Endodermal cell (in vitro differentiated cells): ENCODE data around the gene NFATC2IP. TPM values are rescaled to one million over a fixed set of nuclear protein-coding genes. Genes with fewer than 3 reads are reported as not detected.
"Not testable (repeated sequence)": the region's sequence is repeated elsewhere in the genome, so short reads cannot be mapped to it uniquely, and the experiment has no call there.

ENCODE experiments used
- DNase-seq: peaks from one replicate; pipeline ENCODE4 v3.0.0-alpha.2; 2017
- H3K27ac ChIP-seq: 2 replicates; pipeline ENCODE4 v1.5.1; 2013; ENCODE audit warnings: mild to moderate bottlenecking, low read depth, low read length, moderate library complexity
- H3K27me3 ChIP-seq: 2 replicates; pipeline ENCODE4 v1.6.1; 2013; ENCODE audit warnings: mild to moderate bottlenecking, low read length, moderate library complexity; ENCODE audit not compliant: insufficient read depth, control insufficient read depth, poor library complexity, severe bottlenecking
- H3K36me3 ChIP-seq: 2 replicates; pipeline ENCODE4 v1.7.0; 2013; ENCODE audit warnings: mild to moderate bottlenecking, low read length, moderate library complexity; ENCODE audit not compliant: control insufficient read depth, insufficient read depth
- H3K4me1 ChIP-seq: one replicate; pipeline ENCODE4 v1.7.0; 2013; ENCODE audit warnings: low read length; ENCODE audit not compliant: control insufficient read depth, insufficient read depth
- H3K4me3 ChIP-seq: 2 replicates; pipeline ENCODE4 v1.5.1; 2013; ENCODE audit warnings: mild to moderate bottlenecking, low read length, moderate library complexity
- H3K9ac ChIP-seq: 2 replicates; pipeline ENCODE4 v1.6.1; 2013; ENCODE audit warnings: mild to moderate bottlenecking, low read length, moderate library complexity; ENCODE audit not compliant: poor library complexity, severe bottlenecking; ENCODE audit errors: extremely low read depth
- H3K9me3 ChIP-seq: 2 replicates; pipeline ENCODE4 v1.6.1; 2013; ENCODE audit warnings: mild to moderate bottlenecking, low read length, moderate library complexity; ENCODE audit not compliant: control insufficient read depth
- H3K27ac Mint-ChIP-seq: 2 replicates; pipeline ENCODE4 v1.8.0; 2020; ENCODE audit warnings: mixed read lengths
- H3K27me3 Mint-ChIP-seq: 2 replicates; pipeline ENCODE4 v1.8.0; 2021; ENCODE audit warnings: mild to moderate bottlenecking, mixed read lengths; ENCODE audit not compliant: insufficient read depth
- H3K36me3 Mint-ChIP-seq: 2 replicates; pipeline ENCODE4 v1.8.0; 2020; ENCODE audit warnings: low read depth, mixed read lengths
- H3K4me1 Mint-ChIP-seq: 2 replicates; pipeline ENCODE4 v1.8.0; 2020; ENCODE audit warnings: mixed read lengths
- H3K4me3 Mint-ChIP-seq: 2 replicates; pipeline ENCODE4 v1.8.0; 2020; ENCODE audit warnings: mild to moderate bottlenecking, moderate library complexity, mixed read lengths
- H3K9me3 Mint-ChIP-seq: 2 replicates; pipeline ENCODE4 v1.8.0; 2020; ENCODE audit warnings: mild to moderate bottlenecking, mixed read lengths
- whole genome bisulfite sequencing, 2 experiments: methylation state at CpG; one replicate each; pipeline versions ENCODE4 v1.1.5 to v1.1.7; 2013; ENCODE audit warnings: missing lambda C conversion rate in 2 of 2, mixed read lengths in 1 of 2; ENCODE audit not compliant: insufficient coverage in 1 of 2, insufficient read length in 1 of 2; 5-methylcytosine and 5-hydroxymethylcytosine counted together
- total RNA-seq, 2 donors: library from RNA; stranded (reverse); fragmentation: NEBNext Ultra II Directional in 1 of 2; extraction: Animal tissue kit (Norgen Biotek cat#: 25700) in 1 of 2; gene quantifications; 2 replicates in 1 of 2; 3 replicates in 1 of 2; pipeline ENCODE4 v1.2.1, GENCODE V29; 2021
- TF ChIP-seq, protein P1 (sequence below): fragments of 200-600 bp; sonication (generic); conservative IDR thresholded peaks from 2 replicates; pipeline ENCODE4 v1.5.0; 2021; ENCODE audit warnings: antibody characterized with exemption, mild to moderate bottlenecking

Gene NFATC2IP
- total RNA-seq, 2 donors from 2014 or later, result 63.7 to 65.4 TPM

DNA sequence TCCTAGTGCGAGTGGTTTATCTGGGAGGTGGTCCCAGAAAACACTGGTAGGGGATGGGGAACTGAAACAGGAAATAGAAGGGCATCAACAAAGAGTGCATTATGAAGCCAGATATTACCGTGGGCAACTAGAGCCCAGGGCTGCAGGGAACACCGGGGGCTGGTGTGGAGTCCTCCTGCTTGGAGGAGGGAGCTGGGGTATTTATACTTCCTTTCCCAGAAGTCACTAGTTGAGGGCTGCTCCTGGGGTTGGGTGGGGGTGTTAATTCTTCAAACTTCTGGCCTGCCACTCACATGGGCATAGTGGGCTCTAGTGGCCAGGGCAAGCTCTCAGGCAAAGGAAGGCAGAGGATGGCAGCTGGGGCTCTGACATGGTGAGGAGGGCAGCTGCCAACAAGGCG is 48.8 kb downstream of the NFATC2IP start:
- DNase-seq, result no peak
- TF ChIP-seq, protein P1, sequence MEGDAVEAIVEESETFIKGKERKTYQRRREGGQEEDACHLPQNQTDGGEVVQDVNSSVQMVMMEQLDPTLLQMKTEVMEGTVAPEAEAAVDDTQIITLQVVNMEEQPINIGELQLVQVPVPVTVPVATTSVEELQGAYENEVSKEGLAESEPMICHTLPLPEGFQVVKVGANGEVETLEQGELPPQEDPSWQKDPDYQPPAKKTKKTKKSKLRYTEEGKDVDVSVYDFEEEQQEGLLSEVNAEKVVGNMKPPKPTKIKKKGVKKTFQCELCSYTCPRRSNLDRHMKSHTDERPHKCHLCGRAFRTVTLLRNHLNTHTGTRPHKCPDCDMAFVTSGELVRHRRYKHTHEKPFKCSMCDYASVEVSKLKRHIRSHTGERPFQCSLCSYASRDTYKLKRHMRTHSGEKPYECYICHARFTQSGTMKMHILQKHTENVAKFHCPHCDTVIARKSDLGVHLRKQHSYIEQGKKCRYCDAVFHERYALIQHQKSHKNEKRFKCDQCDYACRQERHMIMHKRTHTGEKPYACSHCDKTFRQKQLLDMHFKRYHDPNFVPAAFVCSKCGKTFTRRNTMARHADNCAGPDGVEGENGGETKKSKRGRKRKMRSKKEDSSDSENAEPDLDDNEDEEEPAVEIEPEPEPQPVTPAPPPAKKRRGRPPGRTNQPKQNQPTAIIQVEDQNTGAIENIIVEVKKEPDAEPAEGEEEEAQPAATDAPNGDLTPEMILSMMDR, result no peak
- Mint-ChIP-seq H3K27ac (no peak overlapping the region), H3K4me1 (no peaks in the 10 kb centered on the region), H3K4me3 (no peak overlapping the region), H3K27me3 (peaks cover 8% of the 10 kb centered on the region), H3K9me3 (no peaks in the 10 kb centered on the region), H3K36me3 (no peaks in the 10 kb centered on the region)
- no peaks in the 10 kb centered on the region for H3K9me3 ChIP-seq
- H3K9ac ChIP-seq, result no peak overlapping the region
- no peaks in the 10 kb centered on the region for H3K36me3 ChIP-seq
- no peaks in the 10 kb centered on the region for H3K27me3 ChIP-seq
- 58 to 77% methylated on average over 2 to 4 of the region's 4 CpGs for WGBS, 2 experiments
- H3K27ac ChIP-seq, result no peak overlapping the region
- H3K4me1 ChIP-seq, result no peaks in the 10 kb centered on the region
- H3K4me3 ChIP-seq, result no peak overlapping the region

DNA sequence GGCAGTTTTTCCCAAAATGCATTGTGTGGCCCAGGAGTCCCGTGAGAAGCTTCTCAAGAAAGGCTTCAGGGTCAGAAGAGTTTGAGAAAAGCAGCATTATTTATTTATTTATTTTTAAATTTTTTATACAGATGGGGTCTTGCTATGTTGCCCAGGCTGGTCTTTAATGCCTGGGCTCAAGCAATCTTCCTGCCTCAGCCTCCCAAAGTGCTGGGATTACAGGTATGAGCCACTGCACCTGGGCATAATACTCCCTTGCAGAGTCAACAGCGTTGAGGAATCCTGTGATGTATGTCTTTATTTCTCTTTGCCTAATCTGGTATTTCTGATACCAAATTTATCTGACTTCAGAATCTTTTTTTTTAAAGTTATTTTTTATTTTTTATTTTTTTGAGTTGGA is 49.3 kb downstream of the NFATC2IP start:
- Mint-ChIP-seq H3K36me3 (no peaks in the 10 kb centered on the region), H3K27me3 (peaks cover 8% of the 10 kb centered on the region), H3K4me1 (no peaks in the 10 kb centered on the region), H3K4me3 (no peak overlapping the region), H3K27ac (no peak overlapping the region), H3K9me3 (no peaks in the 10 kb centered on the region)
- H3K9me3 ChIP-seq, result no peaks in the 10 kb centered on the region
- 92 to 100% methylated on average over 1 to 2 of the region's 2 CpGs for WGBS, 2 experiments
- no peaks in the 10 kb centered on the region for H3K36me3 ChIP-seq
- H3K27ac ChIP-seq, result no peak overlapping the region
- H3K4me1 ChIP-seq, result no peaks in the 10 kb centered on the region
- no peak for DNase-seq
- H3K27me3 ChIP-seq, result no peaks in the 10 kb centered on the region
- TF ChIP-seq, protein P1, result no peak
- H3K9ac ChIP-seq, result no peak overlapping the region
- H3K4me3 ChIP-seq, result no peak overlapping the region

DNA sequence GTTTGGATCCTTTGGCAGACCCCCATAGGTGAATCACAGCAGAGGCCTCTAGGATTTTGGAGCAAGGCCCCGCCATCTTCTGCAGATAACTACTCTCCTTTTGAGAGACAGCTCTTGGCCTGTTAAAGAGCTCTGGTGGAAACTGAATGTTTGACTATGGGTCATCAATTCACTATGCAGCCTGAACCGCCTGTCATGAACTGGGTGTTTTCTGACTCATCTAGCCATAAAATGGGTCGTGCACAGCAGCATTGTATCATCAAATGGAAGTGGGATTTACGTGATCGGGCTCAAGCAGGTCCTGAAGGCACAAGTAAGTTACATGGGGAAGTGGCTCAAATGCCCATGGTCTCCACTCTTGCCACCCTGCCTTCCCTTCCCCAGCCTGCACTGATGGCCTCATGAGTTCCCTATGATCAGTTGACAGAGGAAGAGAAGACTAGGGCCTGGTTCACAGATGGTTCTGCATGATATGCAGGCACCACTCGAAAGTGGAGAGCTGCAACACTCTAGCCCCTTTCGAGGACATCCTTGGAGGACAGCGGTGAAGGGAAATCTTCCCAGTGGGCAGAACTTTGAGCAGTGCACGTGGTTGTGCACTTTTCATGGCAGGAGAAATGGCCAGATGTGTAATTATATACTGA is 53.9 kb downstream of the NFATC2IP start:
- not testable (repeated sequence) for H3K27ac Mint-ChIP-seq, H3K27me3 Mint-ChIP-seq, H3K36me3 Mint-ChIP-seq, DNase-seq, H3K4me3 ChIP-seq, H3K9ac ChIP-seq, H3K27me3 ChIP-seq, H3K4me3 Mint-ChIP-seq, H3K9me3 Mint-ChIP-seq, H3K4me1 Mint-ChIP-seq, H3K27ac ChIP-seq, H3K36me3 ChIP-seq, H3K4me1 ChIP-seq, H3K9me3 ChIP-seq
- 76 to 81% methylated on average over 6 to 9 of the region's 9 CpGs for WGBS, 2 experiments
